ENCODE results near the gene UPB1.

The UPB1 gene

DNA sequence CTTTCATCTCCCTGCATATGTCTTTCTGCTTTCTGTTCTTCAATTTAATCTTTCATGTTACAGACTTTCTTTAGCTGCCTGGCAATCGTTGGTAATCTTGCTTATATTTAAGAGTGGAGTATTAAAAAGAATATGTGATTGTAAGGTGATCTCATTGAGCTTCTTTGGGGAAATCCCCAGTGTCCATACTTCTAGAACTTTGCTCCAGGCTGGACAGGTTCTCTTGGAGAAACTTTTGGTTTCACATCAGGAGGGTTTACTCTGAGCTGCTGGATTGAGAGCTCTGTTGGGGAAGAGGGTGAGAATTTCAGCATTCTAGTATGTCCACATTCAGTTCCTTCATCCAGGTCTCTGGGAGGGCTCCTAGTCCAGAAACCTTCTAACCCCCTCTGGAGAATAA, 81.6 kb downstream of the UPB1 start:
- TF ChIP-seq, protein P1, sequence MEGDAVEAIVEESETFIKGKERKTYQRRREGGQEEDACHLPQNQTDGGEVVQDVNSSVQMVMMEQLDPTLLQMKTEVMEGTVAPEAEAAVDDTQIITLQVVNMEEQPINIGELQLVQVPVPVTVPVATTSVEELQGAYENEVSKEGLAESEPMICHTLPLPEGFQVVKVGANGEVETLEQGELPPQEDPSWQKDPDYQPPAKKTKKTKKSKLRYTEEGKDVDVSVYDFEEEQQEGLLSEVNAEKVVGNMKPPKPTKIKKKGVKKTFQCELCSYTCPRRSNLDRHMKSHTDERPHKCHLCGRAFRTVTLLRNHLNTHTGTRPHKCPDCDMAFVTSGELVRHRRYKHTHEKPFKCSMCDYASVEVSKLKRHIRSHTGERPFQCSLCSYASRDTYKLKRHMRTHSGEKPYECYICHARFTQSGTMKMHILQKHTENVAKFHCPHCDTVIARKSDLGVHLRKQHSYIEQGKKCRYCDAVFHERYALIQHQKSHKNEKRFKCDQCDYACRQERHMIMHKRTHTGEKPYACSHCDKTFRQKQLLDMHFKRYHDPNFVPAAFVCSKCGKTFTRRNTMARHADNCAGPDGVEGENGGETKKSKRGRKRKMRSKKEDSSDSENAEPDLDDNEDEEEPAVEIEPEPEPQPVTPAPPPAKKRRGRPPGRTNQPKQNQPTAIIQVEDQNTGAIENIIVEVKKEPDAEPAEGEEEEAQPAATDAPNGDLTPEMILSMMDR (IDR thresholded peaks at IDR 0.05; ENCODE audit: low read depth, low read length, missing control alignments): no peak
- DNase-seq (ENCODE audit: low read depth): no peak
- no peak overlapping the region for H3K4me3 ChIP-seq (ENCODE audit: low read depth, low read length)
- in situ Hi-C loops (cut with HindIII; ENCODE audit: low sequenced_read_pairs): no loop called here

All from astrocyte of the cerebellum (primary cell).